ENCODE measurements around the gene RHBDD2. TPM values are rescaled to one million over a fixed set of nuclear protein-coding genes. Genes with fewer than 3 reads are reported as not detected.

Gene RHBDD2
- total and polyA plus RNA-seq, 10 of the 15 experiments (the other 5 are each of a cell fraction or from before 2014, with no cell fraction given) = 3.9 to 39.8 (median 16.9) TPM

GRCh38 chr7:75866489-75867389 lies 12.1 kb upstream of the RHBDD2 start:
- H2AFZ ChIP-seq (ENCODE audit: control insufficient read depth, low read depth, low read length) = no peak overlapping the region; the same call in 1 of the 2 replicates
- FAIRE-seq = no peak

More at GRCh38 chr7:75866489-75867389, 12.1 kb upstream of the RHBDD2 start:
- ChIA-PET CTCF (interaction anchor here (1.1 to 10.9 kb wide), 13 partner anchors 8 to 311 kb away, joined by 3 to 247 read pairs (median 7); partner anchors contain the start of genes POR and RHBDD2), SMC1A (ENCODE audit: uncharacterized antibody, unreplicated experiment) (interaction anchor here (0.8 to 4.9 kb wide), 10 partner anchors 12 to 156 kb away, joined by 3 to 75 read pairs (median 4); partner anchors contain the start of gene RHBDD2), POLR2A (interaction anchor here (0.7 to 1.9 kb wide), 3 partner anchors 12 to 153 kb away, joined by 3 to 9 read pairs (median 3); partner anchors contain the start of gene POR), RAD21 (ENCODE audit: unreplicated experiment) (interaction anchor here (0.6 to 4.9 kb wide), 7 partner anchors 12 to 397 kb away, joined by 3 to 115 read pairs (median 4); partner anchors contain the start of gene RHBDD2)
- 46% methylated on average over 19 of the region's 19 CpGs for WGBS (ENCODE audit: insufficient coverage, insufficient replicate concordance, low lambda C conversion rate, missing lambda C conversion rate)
- H3K4me1 ChIP-seq (ENCODE audit: control insufficient read depth, insufficient read depth, low read length) = no peaks in the 10 kb centered on the region
- no peak overlapping the region for H3K27ac ChIP-seq (ENCODE audit: control insufficient read depth, insufficient read depth)
- no TSS peak for BruUV-seq (replicated peaks)
- H3K4me3 ChIP-seq = no peak overlapping the region
- H3K9ac ChIP-seq (ENCODE audit: control insufficient read depth, insufficient read depth, low read length) = no peak overlapping the region
- H3K9me3 ChIP-seq (replicated peaks; ENCODE audit: control insufficient read depth, insufficient read depth, low read length) = no peaks in the 10 kb centered on the region
- no peaks in the 10 kb centered on the region for H3K79me2 ChIP-seq (ENCODE audit: control insufficient read depth, insufficient read depth, low read length)
- ATAC-seq (peak; percentile 98), DNase-seq (ENCODE audit: low read depth, low spot score) (no peak)
- H4K20me1 ChIP-seq (ENCODE audit: control insufficient read depth, insufficient read depth) = no peaks in the 10 kb centered on the region
- intact Hi-C loops (cut with micrococcal nuclease; ENCODE audit: unreplicated experiment) = loop anchor here (1.0 kb wide), 1 partner anchor 154 kb away; no protein-coding TSS in a partner anchor
- no peaks in the 10 kb centered on the region for H3K27me3 ChIP-seq (replicated peaks in 1 of 2; ENCODE audit: control insufficient read depth in 2 of 2, insufficient read depth in 2 of 2, low read length in 1 of 2)
- H3K36me3 ChIP-seq (ENCODE audit: control insufficient read depth in 2 of 2, insufficient read depth in 2 of 2, low read length in 1 of 2) = no peaks in the 10 kb centered on the region
- no peak overlapping the region for H3K4me2 ChIP-seq (ENCODE audit: control insufficient read depth, insufficient read depth)
- TF ChIP-seq MTA3 (IDR thresholded peaks at IDR 0.05; ENCODE audit: borderline replicate concordance, low read length) (no peak), FOXM1 (IDR thresholded peaks at IDR 0.05; ENCODE audit: low read depth, low read length) (no peak), RAD21 (IDR thresholded peaks at IDR 0.05; ENCODE audit: insufficient read depth, low read depth, low read length) (peak; percentile 97), NFYB (IDR thresholded peaks at IDR 0.05; ENCODE audit: insufficient read depth, low read depth, low read length) (no peak), TAF1 (IDR thresholded peaks at IDR 0.05; ENCODE audit: borderline replicate concordance, low read depth, low read length) (no peak), NBN (IDR thresholded peaks at IDR 0.05) (no peak), CTCF (IDR thresholded peaks at IDR 0.05 in 2 of 3, conservative IDR thresholded peaks at IDR 0.05 in 1 of 3; ENCODE audit: control insufficient read depth in 2 of 3, extremely low read depth in 1 of 3, insufficient read depth in 1 of 3, low read depth in 3 of 3, low read length in 3 of 3) (peak; percentile 97 to 98 (median 97)), SMC3 (IDR thresholded peaks at IDR 0.05; ENCODE audit: borderline replicate concordance, low read length) (peak; percentile 99), SMARCA5 (IDR thresholded peaks at IDR 0.05) (0 out of 2 replicates have a peak, but pooled peaks have one; percentile 38), YY1 (IDR thresholded peaks at IDR 0.05; ENCODE audit: low read depth, low read length) (peak; percentile 88), USF1 (IDR thresholded peaks at IDR 0.05; ENCODE audit: borderline replicate concordance, extremely low read length, insufficient read depth, low read depth, low read length) (no peak), SMAD5 (IDR thresholded peaks at IDR 0.05; ENCODE audit: low read depth) (no peak), TCF12 (IDR thresholded peaks at IDR 0.05; ENCODE audit: low read depth, low read length) (0 out of 2 replicates have a peak, but pooled peaks have one; percentile 51), LARP7 (IDR thresholded peaks at IDR 0.05) (0 out of 2 replicates have a peak, but pooled peaks have one; percentile 23)
- TF ChIP-seq, protein P1, sequence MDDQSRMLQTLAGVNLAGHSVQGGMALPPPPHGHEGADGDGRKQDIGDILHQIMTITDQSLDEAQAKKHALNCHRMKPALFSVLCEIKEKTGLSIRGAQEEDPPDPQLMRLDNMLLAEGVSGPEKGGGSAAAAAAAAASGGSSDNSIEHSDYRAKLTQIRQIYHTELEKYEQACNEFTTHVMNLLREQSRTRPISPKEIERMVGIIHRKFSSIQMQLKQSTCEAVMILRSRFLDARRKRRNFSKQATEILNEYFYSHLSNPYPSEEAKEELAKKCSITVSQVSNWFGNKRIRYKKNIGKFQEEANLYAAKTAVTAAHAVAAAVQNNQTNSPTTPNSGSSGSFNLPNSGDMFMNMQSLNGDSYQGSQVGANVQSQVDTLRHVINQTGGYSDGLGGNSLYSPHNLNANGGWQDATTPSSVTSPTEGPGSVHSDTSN (IDR thresholded peaks at IDR 0.05; ENCODE audit: insufficient replicate concordance, low read depth, low read length) = peak; percentile 37
- TF ChIP-seq, protein P2, sequence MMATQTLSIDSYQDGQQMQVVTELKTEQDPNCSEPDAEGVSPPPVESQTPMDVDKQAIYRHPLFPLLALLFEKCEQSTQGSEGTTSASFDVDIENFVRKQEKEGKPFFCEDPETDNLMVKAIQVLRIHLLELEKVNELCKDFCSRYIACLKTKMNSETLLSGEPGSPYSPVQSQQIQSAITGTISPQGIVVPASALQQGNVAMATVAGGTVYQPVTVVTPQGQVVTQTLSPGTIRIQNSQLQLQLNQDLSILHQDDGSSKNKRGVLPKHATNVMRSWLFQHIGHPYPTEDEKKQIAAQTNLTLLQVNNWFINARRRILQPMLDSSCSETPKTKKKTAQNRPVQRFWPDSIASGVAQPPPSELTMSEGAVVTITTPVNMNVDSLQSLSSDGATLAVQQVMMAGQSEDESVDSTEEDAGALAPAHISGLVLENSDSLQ (IDR thresholded peaks at IDR 0.05) = peak; percentile 56
- in situ Hi-C loops (cut with MboI) = loop anchor here (5.0 kb wide), 1 partner anchor 156 kb away; no protein-coding TSS in a partner anchor

All from GM12878 (cell line).